HS-27A (cell line): ENCODE results near the gene CHN1.

ENCODE experiments used
- DNase-seq: peaks from one replicate; pipeline ENCODE4 v3.0.0-alpha.2; 2012; ENCODE audit warnings: low read depth, missing footprints

CHN1 gene

GRCh38 chr2:174971868-174972781 lies 33.1 kb downstream of the CHN1 start:
- peak; percentile 73 for DNase-seq

GRCh38 chr2:174970092-174970491 lies 35.1 kb downstream of the CHN1 start:
- no peak for DNase-seq

GRCh38 chr2:174969091-174969734 lies 36.0 kb downstream of the CHN1 start:
- DNase-seq: no peak

GRCh38 chr2:174967691-174968260 lies 37.4 kb downstream of the CHN1 start:
- no peak for DNase-seq

- DNase-seq: no peak
These were observed 38.1 kb downstream of the CHN1 start for GRCh38 chr2:174967086-174967485.

- DNase-seq: no peak
These were observed 39.0 kb downstream of the CHN1 start for GRCh38 chr2:174965992-174966744.

- no peak for DNase-seq
These were observed 39.6 kb downstream of the CHN1 start for GRCh38 chr2:174965551-174965950.

GRCh38 chr2:174964404-174964803 lies 40.8 kb downstream of the CHN1 start:
- DNase-seq: no peak

GRCh38 chr2:174963437-174964400 lies 41.5 kb downstream of the CHN1 start:
- DNase-seq: no peak

- no peak for DNase-seq
These were observed 45.4 kb downstream of the CHN1 start for GRCh38 chr2:174959787-174960186.

GRCh38 chr2:174957050-174957449 lies 48.1 kb downstream of the CHN1 start:
- no peak for DNase-seq

GRCh38 chr2:174952607-174953006 lies 52.6 kb downstream of the CHN1 start:
- DNase-seq: no peak

- no peak for DNase-seq
These were observed 53.4 kb downstream of the CHN1 start for GRCh38 chr2:174951745-174952144.

- no peak for DNase-seq
These were observed 55.0 kb downstream of the CHN1 start for GRCh38 chr2:174949988-174950687.

GRCh38 chr2:174945601-174946260 lies 59.5 kb downstream of the CHN1 start:
- no peak for DNase-seq

GRCh38 chr2:174939046-174939445 lies 66.1 kb downstream of the CHN1 start:
- no peak for DNase-seq

- no peak for DNase-seq
These were observed 73.5 kb downstream of the CHN1 start for GRCh38 chr2:174931724-174932123.

- no peak for DNase-seq
These were observed 75.4 kb downstream of the CHN1 start for GRCh38 chr2:174929786-174930185.

- DNase-seq: no peak
These were observed 80.0 kb downstream of the CHN1 start for GRCh38 chr2:174925046-174925784.
